Activated naive CD4-positive, alpha-beta T cell treated with anti-CD3 and anti-CD28 coated beads, Interleukin-2, amount 50 U/mL, for 24 hours (primary cell): ENCODE results near the gene TBC1D19.
"Not testable (repeated sequence)": the region's sequence is repeated elsewhere in the genome, so short reads cannot be mapped to it uniquely, and the experiment has no call there.

Experiments used
- H3K27ac Mint-ChIP-seq: one replicate; pipeline ENCODE4 v1.8.0; 2021; ENCODE audit warnings: mild to moderate bottlenecking, mixed read lengths
- H3K27me3 Mint-ChIP-seq: one replicate; pipeline ENCODE4 v1.8.0; 2021; ENCODE audit warnings: mixed read lengths
- H3K36me3 Mint-ChIP-seq: one replicate; pipeline ENCODE4 v1.8.0; 2021; ENCODE audit warnings: mixed read lengths
- H3K4me1 Mint-ChIP-seq: one replicate; pipeline ENCODE4 v1.8.0; 2021; ENCODE audit warnings: mixed read lengths
- H3K4me3 Mint-ChIP-seq: one replicate; pipeline ENCODE4 v1.8.0; 2021; ENCODE audit warnings: mild to moderate bottlenecking, mixed read lengths
- H3K9me3 Mint-ChIP-seq: one replicate; pipeline ENCODE4 v1.8.0; 2021; ENCODE audit warnings: mixed read lengths

TBC1D19 gene

DNA sequence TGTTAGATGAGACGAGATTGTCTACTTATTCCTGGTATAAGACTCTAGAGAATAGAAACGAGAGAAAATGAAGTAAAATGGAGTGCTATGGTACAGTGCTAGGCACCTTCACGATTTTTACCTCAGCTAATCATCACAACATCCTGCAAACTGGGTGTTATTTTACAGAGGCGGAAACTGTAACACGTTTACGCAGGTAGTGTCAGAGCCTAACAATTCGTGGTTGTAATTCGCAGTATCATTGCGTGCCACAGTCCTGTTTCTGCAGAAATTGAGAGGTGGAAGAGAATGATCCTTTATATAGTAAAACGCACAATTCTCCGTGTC lies 383 bp upstream of the TBC1D19 start:
- Mint-ChIP-seq H3K4me3 (peak overlapping the region; percentile 95), H3K36me3 (peaks cover 3% of the 10 kb centered on the region), H3K9me3 (no peaks in the 10 kb centered on the region), H3K27ac (peak overlapping the region; percentile 95), H3K4me1 (peaks cover 38% of the 10 kb centered on the region), H3K27me3 (peaks cover 4% of the 10 kb centered on the region)

DNA sequence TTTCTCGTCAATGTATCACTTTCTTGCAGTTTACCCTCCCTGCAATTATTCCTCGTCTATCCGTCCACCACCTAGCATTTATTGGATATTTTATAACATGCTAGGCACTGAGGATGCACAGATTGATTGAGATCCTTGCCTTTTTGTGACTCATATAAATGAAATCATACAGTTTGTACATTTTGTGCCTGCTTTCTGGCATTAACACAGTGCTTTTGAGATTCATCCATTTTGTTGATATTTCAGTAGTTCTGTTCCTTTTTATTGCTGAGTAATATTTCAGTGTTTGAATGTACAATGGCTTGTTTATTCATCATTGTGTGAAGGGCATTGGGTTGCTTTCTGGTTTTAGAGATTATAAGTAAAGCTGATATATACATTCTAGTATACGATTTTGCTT lies 841 bp downstream of the TBC1D19 start:
- Mint-ChIP-seq H3K27ac (peak overlapping the region; percentile 95), H3K9me3 (no peaks in the 10 kb centered on the region), H3K4me1 (peaks cover 48% of the 10 kb centered on the region), H3K4me3 (peak overlapping the region; percentile 95), H3K36me3 (peaks cover 5% of the 10 kb centered on the region), H3K27me3 (no peaks in the 10 kb centered on the region)

DNA sequence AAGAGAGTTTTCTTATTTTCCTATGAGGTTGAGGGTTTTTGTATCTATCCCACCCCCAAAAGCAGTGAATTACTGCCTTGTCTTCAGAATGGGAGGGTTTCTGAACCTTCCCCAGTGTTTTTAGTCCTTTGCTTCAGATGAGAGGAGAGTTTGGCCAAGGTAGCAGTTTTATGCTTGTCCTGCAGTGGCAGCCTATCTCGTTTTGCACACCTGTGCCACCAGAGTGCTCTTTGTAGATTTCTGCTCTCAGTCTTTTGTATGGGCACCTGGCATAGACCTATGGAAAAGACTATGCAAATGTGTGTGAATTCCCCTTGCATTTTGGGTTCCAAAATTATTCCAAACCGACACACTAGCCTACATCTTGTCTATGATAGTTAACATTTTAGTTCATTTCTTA lies 5.8 kb downstream of the TBC1D19 start:
- Mint-ChIP-seq H3K27ac (no peak overlapping the region), H3K36me3 (peaks cover 8% of the 10 kb centered on the region), H3K9me3 (peaks cover 3% of the 10 kb centered on the region), H3K27me3 (no peaks in the 10 kb centered on the region), H3K4me3 (no peak overlapping the region), H3K4me1 (peaks cover 33% of the 10 kb centered on the region)

DNA sequence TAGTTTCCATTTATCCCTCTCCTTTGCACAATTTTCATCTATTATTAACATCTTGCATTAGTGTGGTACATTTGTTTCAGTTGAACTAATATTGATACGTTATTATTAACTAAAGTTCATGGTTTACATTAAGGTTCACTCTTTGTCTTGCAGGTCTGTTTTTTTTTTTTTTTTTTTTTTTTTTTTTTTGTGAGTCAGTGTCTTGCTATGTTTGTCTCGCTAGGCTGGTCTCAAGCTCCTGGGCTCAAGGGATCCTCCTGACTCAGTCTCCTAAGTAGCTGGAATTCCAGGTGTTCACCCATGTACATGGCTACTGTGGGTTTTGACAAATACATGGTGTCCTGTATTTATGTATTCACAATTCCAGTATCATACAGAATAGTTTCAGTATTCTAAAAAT lies 6.8 kb downstream of the TBC1D19 start:
- Mint-ChIP-seq H3K4me1 (peaks cover 32% of the 10 kb centered on the region), H3K27ac (no peak overlapping the region), H3K27me3 (no peaks in the 10 kb centered on the region)

DNA sequence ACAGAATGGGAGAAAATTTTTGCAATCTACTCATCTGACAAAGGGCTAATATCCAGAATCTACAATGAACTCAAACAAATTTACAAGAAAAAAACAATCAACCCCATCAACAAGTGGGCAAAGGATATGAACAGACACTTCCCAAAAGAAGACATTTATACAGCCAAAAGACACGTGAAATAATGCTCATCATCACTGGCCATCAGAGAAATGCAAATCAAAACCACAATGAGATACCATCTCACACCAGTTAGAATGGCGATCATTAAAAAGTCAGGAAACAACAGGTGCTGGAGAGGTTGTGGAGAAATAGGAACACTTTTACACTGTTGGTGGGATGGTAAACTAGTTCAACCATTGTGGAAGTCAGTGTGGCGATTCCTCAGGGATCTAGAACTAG lies 9.7 kb downstream of the TBC1D19 start:
- not testable (repeated sequence) for H3K36me3 Mint-ChIP-seq, H3K9me3 Mint-ChIP-seq, H3K27ac Mint-ChIP-seq, H3K27me3 Mint-ChIP-seq, H3K4me3 Mint-ChIP-seq
- H3K4me1 Mint-ChIP-seq: peaks cover 28% of the 10 kb centered on the region

More for the DNA sequence above, 6.8 kb downstream of the TBC1D19 start:
- Mint-ChIP-seq H3K36me3 (peaks cover 11% of the 10 kb centered on the region), H3K9me3 (peaks cover 4% of the 10 kb centered on the region), H3K4me3 (no peak overlapping the region)

DNA sequence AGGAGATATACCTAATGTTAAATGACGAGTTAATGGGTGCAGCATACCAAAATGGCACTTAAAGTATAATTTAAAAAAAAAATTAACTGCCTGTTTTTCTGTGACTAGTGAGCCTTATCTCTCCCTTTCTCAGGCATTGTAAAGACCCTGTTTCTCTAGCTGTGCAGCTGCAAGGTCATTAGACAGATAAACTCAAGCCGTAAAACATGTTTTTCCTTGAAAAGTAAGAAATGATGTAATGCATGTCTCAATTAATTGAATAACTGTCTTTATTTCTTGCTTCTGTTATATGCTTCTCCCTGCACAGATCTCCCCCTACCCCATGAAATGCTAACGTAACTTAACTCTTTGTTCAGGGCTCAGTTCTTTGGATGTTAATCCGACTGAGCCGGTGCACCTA lies 10.5 kb downstream of the TBC1D19 start:
- no peak overlapping the region for H3K4me3 Mint-ChIP-seq
- H3K4me1 Mint-ChIP-seq: peaks cover 23% of the 10 kb centered on the region
- no peak overlapping the region for H3K27ac Mint-ChIP-seq
- H3K9me3 Mint-ChIP-seq: peaks cover 4% of the 10 kb centered on the region
- peaks cover 6% of the 10 kb centered on the region for H3K36me3 Mint-ChIP-seq
- no peaks in the 10 kb centered on the region for H3K27me3 Mint-ChIP-seq

- Mint-ChIP-seq H3K36me3 (peaks cover 6% of the 10 kb centered on the region), H3K27me3 (no peaks in the 10 kb centered on the region), H3K27ac (no peak overlapping the region), H3K9me3 (peaks cover 4% of the 10 kb centered on the region), H3K4me3 (no peak overlapping the region), H3K4me1 (peaks cover 18% of the 10 kb centered on the region)
Measured at GRCh38 chr4:26594778-26595177, 10.9 kb downstream of the TBC1D19 start.

DNA sequence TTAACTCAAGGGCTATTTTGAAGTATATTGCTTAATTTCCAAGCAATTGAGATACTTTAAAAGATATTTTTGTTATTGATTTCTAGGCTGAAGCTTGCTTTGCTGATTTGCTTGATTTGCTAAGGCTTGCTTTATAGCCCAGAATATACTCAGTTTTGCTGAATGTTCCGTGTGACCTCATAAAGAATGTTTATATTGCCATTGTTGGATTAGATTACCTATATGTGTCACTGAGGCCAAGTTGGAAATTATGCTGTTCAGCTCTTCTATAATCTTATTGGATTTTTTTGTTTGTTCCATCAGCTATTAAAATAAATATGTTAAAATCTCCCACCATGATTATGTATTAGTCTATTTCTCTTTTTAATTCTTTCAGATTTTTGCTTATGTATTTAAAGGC lies 13.0 kb downstream of the TBC1D19 start:
- H3K9me3 Mint-ChIP-seq: peaks cover 4% of the 10 kb centered on the region
- H3K36me3 Mint-ChIP-seq: peaks cover 16% of the 10 kb centered on the region
- H3K27ac Mint-ChIP-seq: no peak overlapping the region
- H3K4me3 Mint-ChIP-seq: no peak overlapping the region
- H3K4me1 Mint-ChIP-seq: peaks cover 14% of the 10 kb centered on the region
- no peaks in the 10 kb centered on the region for H3K27me3 Mint-ChIP-seq

GRCh38 chr4:26601204-26601603 lies 17.3 kb downstream of the TBC1D19 start:
- H3K4me1 Mint-ChIP-seq: peaks cover 8% of the 10 kb centered on the region
- no peak overlapping the region for H3K27ac Mint-ChIP-seq
- H3K27me3 Mint-ChIP-seq: no peaks in the 10 kb centered on the region
- H3K36me3 Mint-ChIP-seq: peaks cover 14% of the 10 kb centered on the region
- no peaks in the 10 kb centered on the region for H3K9me3 Mint-ChIP-seq
- no peak overlapping the region for H3K4me3 Mint-ChIP-seq

- Mint-ChIP-seq H3K9me3 (no peaks in the 10 kb centered on the region), H3K27ac (no peak overlapping the region), H3K36me3 (peaks cover 7% of the 10 kb centered on the region), H3K27me3 (no peaks in the 10 kb centered on the region), H3K4me1 (peaks cover 32% of the 10 kb centered on the region), H3K4me3 (no peak overlapping the region)
Measured at GRCh38 chr4:26607776-26608175, 23.9 kb downstream of the TBC1D19 start.

GRCh38 chr4:26609391-26609790 lies 25.5 kb downstream of the TBC1D19 start:
- Mint-ChIP-seq H3K27me3 (no peaks in the 10 kb centered on the region), H3K4me1 (peaks cover 36% of the 10 kb centered on the region), H3K9me3 (no peaks in the 10 kb centered on the region), H3K36me3 (peaks cover 7% of the 10 kb centered on the region), H3K4me3 (no peak overlapping the region), H3K27ac (no peak overlapping the region)

DNA sequence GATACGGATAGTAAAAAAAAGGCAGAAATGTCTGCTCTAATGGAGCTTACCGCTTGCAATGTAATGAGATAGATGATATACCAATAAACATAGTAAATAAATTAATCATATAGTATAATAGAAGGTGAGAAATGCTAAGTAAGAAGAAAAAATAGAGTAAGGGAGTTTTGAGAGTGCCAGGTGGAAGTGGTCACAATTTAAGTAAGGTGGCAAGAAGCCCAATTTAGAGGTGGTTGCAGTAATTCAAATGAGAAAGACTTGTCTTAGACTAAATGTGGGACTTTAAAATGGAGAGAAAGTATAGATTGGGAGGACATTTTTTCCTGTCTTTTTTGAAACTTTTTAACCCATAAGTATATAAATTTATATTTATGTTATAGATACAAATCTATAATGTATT lies 26.0 kb downstream of the TBC1D19 start:
- Mint-ChIP-seq H3K4me1 (peaks cover 36% of the 10 kb centered on the region), H3K27me3 (no peaks in the 10 kb centered on the region), H3K9me3 (no peaks in the 10 kb centered on the region), H3K4me3 (no peak overlapping the region), H3K27ac (no peak overlapping the region), H3K36me3 (peaks cover 7% of the 10 kb centered on the region)

GRCh38 chr4:26611372-26611771 lies 27.5 kb downstream of the TBC1D19 start:
- peaks cover 36% of the 10 kb centered on the region for H3K4me1 Mint-ChIP-seq
- no peaks in the 10 kb centered on the region for H3K27me3 Mint-ChIP-seq
- H3K9me3 Mint-ChIP-seq: peaks cover 7% of the 10 kb centered on the region
- no peak overlapping the region for H3K4me3 Mint-ChIP-seq
- H3K36me3 Mint-ChIP-seq: peaks cover 11% of the 10 kb centered on the region
- H3K27ac Mint-ChIP-seq: no peak overlapping the region

DNA sequence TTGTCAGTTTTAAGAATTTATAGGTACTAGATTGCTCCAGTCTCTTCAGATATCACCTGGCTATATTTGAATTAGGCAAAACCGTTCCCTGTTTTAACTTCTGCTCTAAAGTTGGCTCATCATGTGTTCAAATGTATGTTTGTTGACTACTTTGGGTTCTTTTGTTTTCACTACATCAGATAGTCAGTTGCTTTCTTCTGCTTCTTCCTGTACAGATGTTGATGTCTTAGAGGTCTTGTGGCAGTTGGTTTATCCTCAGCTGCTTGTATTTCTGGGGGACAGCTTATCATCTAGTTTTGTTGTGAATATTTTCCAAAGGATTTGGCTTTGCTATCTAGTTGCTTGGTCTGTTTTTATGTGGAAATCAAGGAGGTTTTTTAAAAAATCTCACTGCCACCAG lies 28.0 kb downstream of the TBC1D19 start:
- Mint-ChIP-seq H3K9me3 (peaks cover 7% of the 10 kb centered on the region), H3K27me3 (no peaks in the 10 kb centered on the region), H3K36me3 (peaks cover 11% of the 10 kb centered on the region), H3K4me3 (no peak overlapping the region), H3K27ac (no peak overlapping the region), H3K4me1 (peaks cover 36% of the 10 kb centered on the region)

GRCh38 chr4:26613237-26613636 lies 29.4 kb downstream of the TBC1D19 start:
- H3K9me3 Mint-ChIP-seq: peaks cover 7% of the 10 kb centered on the region
- H3K4me3 Mint-ChIP-seq: no peak overlapping the region
- H3K27me3 Mint-ChIP-seq: no peaks in the 10 kb centered on the region
- H3K36me3 Mint-ChIP-seq: peaks cover 15% of the 10 kb centered on the region
- no peak overlapping the region for H3K27ac Mint-ChIP-seq
- H3K4me1 Mint-ChIP-seq: peaks cover 36% of the 10 kb centered on the region

GRCh38 chr4:26613735-26614134 lies 29.9 kb downstream of the TBC1D19 start:
- no peak overlapping the region for H3K4me3 Mint-ChIP-seq
- no peaks in the 10 kb centered on the region for H3K27me3 Mint-ChIP-seq
- peaks cover 19% of the 10 kb centered on the region for H3K36me3 Mint-ChIP-seq
- peaks cover 7% of the 10 kb centered on the region for H3K9me3 Mint-ChIP-seq
- no peak overlapping the region for H3K27ac Mint-ChIP-seq
- H3K4me1 Mint-ChIP-seq: peaks cover 32% of the 10 kb centered on the region

GRCh38 chr4:26619784-26620183 lies 35.9 kb downstream of the TBC1D19 start:
- Mint-ChIP-seq H3K4me3 (no peak overlapping the region), H3K9me3 (peaks cover 7% of the 10 kb centered on the region), H3K4me1 (no peaks in the 10 kb centered on the region), H3K27ac (no peak overlapping the region), H3K36me3 (peaks cover 30% of the 10 kb centered on the region), H3K27me3 (no peaks in the 10 kb centered on the region)
